ENCODE measurements around the gene GPR162.

Gene GPR162

GRCh38 chr12:6850796-6851152, 29.2 kb downstream of the GPR162 start:
- TF ChIP-seq FOXP2 (optimal IDR thresholded peaks at IDR 0.05; ENCODE audit: borderline replicate concordance, extremely low read depth, extremely low read length, insufficient read depth) = no peak
- TF ChIP-seq TAF1 (IDR thresholded peaks at IDR 0.05; ENCODE audit: borderline replicate concordance, insufficient read depth, low read length) = no peak
- TF ChIP-seq SIN3A (IDR thresholded peaks at IDR 0.05; ENCODE audit: borderline replicate concordance, insufficient read depth, low read length) = no peak

DNA sequence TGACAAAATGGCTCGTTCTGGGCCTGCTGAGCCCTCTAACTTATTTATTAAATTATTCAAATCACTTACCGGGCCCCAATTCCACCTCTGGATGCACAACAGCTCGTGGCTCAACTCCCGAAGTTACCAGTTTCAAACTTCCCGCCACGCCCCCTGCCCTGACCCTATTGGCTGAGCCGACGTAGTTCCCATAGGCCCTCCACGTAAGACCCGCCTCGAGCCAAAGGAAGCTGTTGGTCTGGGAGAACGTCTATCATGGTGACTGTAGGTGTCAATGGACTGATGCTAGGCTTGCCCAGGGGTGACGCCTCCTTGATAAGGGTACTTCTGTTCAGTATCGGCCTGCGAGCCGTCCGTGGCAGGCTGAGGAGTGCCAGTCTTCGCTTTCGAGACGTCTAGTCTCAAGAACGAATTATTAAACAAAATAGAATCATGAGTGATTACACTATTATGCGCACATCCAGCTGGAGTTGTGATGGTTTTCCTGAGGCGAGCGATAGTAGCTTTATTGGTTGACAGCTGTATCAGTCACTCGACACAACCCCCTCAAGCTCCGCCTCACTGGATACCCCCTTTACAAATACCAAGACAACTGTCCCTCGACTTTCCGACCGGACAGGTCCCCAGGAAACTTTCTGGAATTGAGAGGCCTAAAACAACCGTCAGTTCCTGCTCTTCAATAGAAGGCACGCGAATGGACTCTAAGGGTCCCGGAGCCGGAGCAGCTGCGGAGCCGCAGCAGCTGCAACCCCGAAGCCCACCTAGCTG, 29.7 kb downstream of the GPR162 start, which contains the start of gene CDCA3:
Gene CDCA3, minus strand, starts transcription at position 134 of the 768 bp plus-strand sequence. CDS start 334 bp downstream, outside the sequence.
- peak; percentile 67; the same call in 1 of the 2 replicates for TF ChIP-seq TAF1 (IDR thresholded peaks at IDR 0.05; ENCODE audit: borderline replicate concordance, insufficient read depth, low read length)
- TF ChIP-seq REST (IDR thresholded peaks at IDR 0.05; ENCODE audit: insufficient read depth in 1 of 2, low read depth in 2 of 2, low read length in 2 of 2) = no peak
- TF ChIP-seq SIN3A (IDR thresholded peaks at IDR 0.05; ENCODE audit: borderline replicate concordance, insufficient read depth, low read length) = peak; percentile 97
- TF ChIP-seq FOXP2 (optimal IDR thresholded peaks at IDR 0.05; ENCODE audit: borderline replicate concordance, extremely low read depth, extremely low read length, insufficient read depth) = no peak
- peak; percentile 80; the same call in 1 of the 2 replicates for TF ChIP-seq POLR2AphosphoS5 (IDR thresholded peaks at IDR 0.05; ENCODE audit: low read depth, low read length)

DNA sequence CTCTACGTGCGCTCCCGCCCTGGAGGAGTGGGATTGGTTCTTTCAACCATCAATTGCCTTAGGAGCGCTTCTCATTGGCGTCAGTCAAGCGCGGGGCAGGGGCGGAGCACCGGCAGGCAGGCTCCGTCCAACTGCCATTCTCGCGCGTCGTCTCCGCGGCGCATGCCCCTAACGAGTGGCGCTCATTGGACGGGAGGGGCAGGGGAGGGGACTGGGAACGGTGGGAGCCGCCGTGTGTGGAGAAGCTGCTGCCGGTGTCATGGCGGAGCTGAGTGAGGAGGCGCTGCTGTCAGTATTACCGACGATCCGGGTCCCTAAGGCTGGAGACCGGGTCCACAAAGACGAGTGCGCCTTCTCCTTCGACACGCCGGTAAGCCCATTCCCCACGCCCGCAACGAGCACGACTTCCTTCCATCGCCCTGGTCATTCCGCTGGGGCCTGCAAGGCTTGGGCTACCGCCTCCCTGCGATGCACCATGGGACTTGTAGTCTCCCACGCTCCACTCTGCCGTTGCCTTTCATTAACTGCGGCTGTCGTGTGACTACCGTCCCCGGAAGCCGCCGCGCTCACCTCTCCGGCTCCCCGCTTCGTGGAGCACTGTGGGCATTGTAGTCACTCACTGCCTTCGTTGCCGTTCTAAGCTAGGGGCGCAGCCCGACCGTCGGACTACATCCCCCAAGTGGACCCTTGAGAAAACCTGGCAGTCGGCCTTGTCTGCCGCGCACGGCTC, 30.5 kb downstream of the GPR162 start, which contains the start of gene USP5:
Gene USP5, plus strand, starts transcription at position 230 of the 730 bp plus-strand sequence. Its CDS starts 30 bp downstream, at position 260.
- peak; percentile 82 for TF ChIP-seq FOXP2 (optimal IDR thresholded peaks at IDR 0.05; ENCODE audit: borderline replicate concordance, extremely low read depth, extremely low read length, insufficient read depth)
- peak; percentile 72 for TF ChIP-seq POLR2AphosphoS5 (IDR thresholded peaks at IDR 0.05; ENCODE audit: low read depth, low read length)
- TF ChIP-seq SIN3A (IDR thresholded peaks at IDR 0.05; ENCODE audit: borderline replicate concordance, insufficient read depth, low read length) = no peak

GRCh38 chr12:6852651-6853354, 31.2 kb downstream of the GPR162 start:
- TF ChIP-seq POLR2AphosphoS5 (IDR thresholded peaks at IDR 0.05; ENCODE audit: low read depth, low read length) (no peak), SIN3A (IDR thresholded peaks at IDR 0.05; ENCODE audit: borderline replicate concordance, insufficient read depth, low read length) (no peak), FOXP2 (optimal IDR thresholded peaks at IDR 0.05; ENCODE audit: borderline replicate concordance, extremely low read depth, extremely low read length, insufficient read depth) (peak; percentile 4), TAF1 (IDR thresholded peaks at IDR 0.05; ENCODE audit: borderline replicate concordance, insufficient read depth, low read length) (no peak), REST (IDR thresholded peaks at IDR 0.05; ENCODE audit: insufficient read depth in 1 of 2, low read depth in 2 of 2, low read length in 2 of 2) (no peak)

GRCh38 chr12:6853626-6854025, 32.0 kb downstream of the GPR162 start:
- no peak for TF ChIP-seq SIN3A (IDR thresholded peaks at IDR 0.05; ENCODE audit: borderline replicate concordance, insufficient read depth, low read length)
- no peak for TF ChIP-seq TAF1 (IDR thresholded peaks at IDR 0.05; ENCODE audit: borderline replicate concordance, insufficient read depth, low read length)
- TF ChIP-seq POLR2AphosphoS5 (IDR thresholded peaks at IDR 0.05; ENCODE audit: low read depth, low read length) = no peak
- TF ChIP-seq FOXP2 (optimal IDR thresholded peaks at IDR 0.05; ENCODE audit: borderline replicate concordance, extremely low read depth, extremely low read length, insufficient read depth) = no peak
- TF ChIP-seq REST (IDR thresholded peaks at IDR 0.05; ENCODE audit: insufficient read depth in 1 of 2, low read depth in 2 of 2, low read length in 2 of 2) = no peak
